Keratinocyte (primary cell): ENCODE results near the gene SKAP1. TPM values are rescaled to one million over a fixed set of nuclear protein-coding genes. Genes with fewer than 3 reads are reported as not detected.

ENCODE experiments used
- DNase-seq: peaks from one replicate; pipeline ENCODE4 v3.0.0-alpha.2; 2011; ENCODE audit warnings: low read depth, missing footprints, low spot score
- FAIRE-seq: peaks from 2 replicates; lab custom pipeline; 2011; peaks lifted over from hg19 to GRCh38; lab: Jason Lieb, UNC
- H2AFZ ChIP-seq: 2 replicates; pipeline ENCODE4 v1.6.0; 2012; ENCODE audit warnings: low read length, control low read depth, inconsistent platforms; ENCODE audit not compliant: control insufficient read depth
- H3K27ac ChIP-seq: 2 replicates; pipeline ENCODE4 v1.5.1; 2011; ENCODE audit warnings: low read length; ENCODE audit not compliant: control insufficient read depth, insufficient read depth
- H3K27me3 ChIP-seq: 3 replicates; pipeline ENCODE4 v1.6.0; 2011; ENCODE audit warnings: low read length; ENCODE audit not compliant: control insufficient read depth, insufficient read depth; ENCODE audit errors: extremely low read depth
- H3K36me3 ChIP-seq, 2 experiments: 2 replicates in 1 of 2; 3 replicates in 1 of 2; pipeline ENCODE4 v1.5.1; 2011; ENCODE audit warnings: low read length in 2 of 2, mild to moderate bottlenecking in 1 of 2; ENCODE audit not compliant: control insufficient read depth in 2 of 2, insufficient read depth in 2 of 2; ENCODE audit errors: extremely low read depth in 1 of 2
- H3K4me1 ChIP-seq: 3 replicates; pipeline ENCODE4 v1.5.1; 2011; ENCODE audit warnings: low read length; ENCODE audit not compliant: control insufficient read depth, insufficient read depth; ENCODE audit errors: extremely low read depth
- H3K4me2 ChIP-seq: 3 replicates; pipeline ENCODE4 v1.6.0; 2011; ENCODE audit warnings: low read depth, low read length; ENCODE audit not compliant: control insufficient read depth, insufficient read depth; ENCODE audit errors: extremely low read depth
- H3K4me3 ChIP-seq, 3 experiments: fragments of 200-600 bp in 1 of 3; sonication (generic) in 1 of 3; 2 replicates in 2 of 3; 3 replicates in 1 of 3; pipeline ENCODE4 v1.5.1; 2011 to 2016; ENCODE audit warnings: low read length in 3 of 3, mild to moderate bottlenecking in 3 of 3, control low read depth in 2 of 3, inconsistent platforms in 1 of 3, low read depth in 1 of 3, mixed read lengths in 1 of 3, mixed run types in 1 of 3, moderate library complexity in 1 of 3; ENCODE audit not compliant: control insufficient read depth in 2 of 3, insufficient read depth in 2 of 3; ENCODE audit errors: extremely low read depth in 1 of 3
- H3K79me2 ChIP-seq: 2 replicates; pipeline ENCODE4 v1.6.0; 2012; ENCODE audit warnings: low read length; ENCODE audit not compliant: control insufficient read depth, insufficient read depth
- H3K9ac ChIP-seq: 3 replicates; pipeline ENCODE4 v1.6.0; 2011; ENCODE audit warnings: low read length; ENCODE audit not compliant: control insufficient read depth, insufficient read depth; ENCODE audit errors: extremely low read depth
- H3K9me1 ChIP-seq: 3 replicates; pipeline ENCODE4 v1.6.0; 2011; ENCODE audit warnings: low read length; ENCODE audit not compliant: control insufficient read depth, insufficient read depth; ENCODE audit errors: extremely low read depth
- H3K9me3 ChIP-seq: 2 replicates; pipeline ENCODE4 v1.5.1; 2012; ENCODE audit warnings: low read depth, low read length; ENCODE audit not compliant: control insufficient read depth
- H4K20me1 ChIP-seq: 3 replicates; pipeline ENCODE4 v1.6.0; 2011; ENCODE audit warnings: low read length; ENCODE audit not compliant: control insufficient read depth, insufficient read depth; ENCODE audit errors: extremely low read depth
- EZH2 ChIP-seq: IDR thresholded peaks from one replicate; pipeline ENCODE4 v1.6.1; 2012; ENCODE audit warnings: inconsistent platforms, mild to moderate bottlenecking, low read length, moderate library complexity
- dilution Hi-C: fragments of 300-500 bp; cut with MboI; formaldehyde crosslinking; loops from one replicate; pipeline ENCODE4 v1.7.0; 2020; ENCODE audit warnings: low sequenced_read_pairs; ENCODE audit not compliant: extremely low pct_ligation_motif_present
- polyA plus RNA-seq, 5 experiments: library from polyadenylated mRNA; depleted of rRNA in 3 of 5; stranded (reverse) in 3 of 5; stranded (forward) in 1 of 5; unstranded in 1 of 5; fragments of >200 nt; gene quantifications; 1 replicate in 1 of 5; 2 replicates in 3 of 5; 3 replicates in 1 of 5; pipeline versions ENCODE4 v1.2.1 to v1.2.3, GENCODE V29; 2011 to 2012; ENCODE audit warnings: missing spikeins in 2 of 5, low read depth in 1 of 5, low replicate concordance in 1 of 5
- TF ChIP-seq, protein P1 (sequence below), 3 experiments: IDR thresholded peaks in 1 of 3; conservative IDR thresholded peaks in 1 of 3; optimal IDR thresholded peaks in 1 of 3; 2 replicates in 2 of 3; 3 replicates in 1 of 3; pipeline versions ENCODE3 to v1.5.1; 2011; ENCODE audit warnings: low read length in 3 of 3, mild to moderate bottlenecking in 3 of 3, moderate library complexity in 2 of 3, control low read depth in 1 of 3, inconsistent platforms in 1 of 3; ENCODE audit not compliant: insufficient read depth in 2 of 3; ENCODE audit errors: extremely low read depth in 1 of 3

SKAP1 gene
- polyA plus RNA-seq, 1 donor (not counting 4 experiments of a cell fraction or from before 2014, with no cell fraction given): not detected

GRCh38 chr17:48240562-48241130 is 189.4 kb downstream of the SKAP1 start:
- H3K9ac ChIP-seq: no peak overlapping the region
- H4K20me1 ChIP-seq: no peaks in the 10 kb centered on the region
- peak overlapping the region; percentile 57 for H3K27ac ChIP-seq
- peak overlapping the region; percentile 57 for H3K4me2 ChIP-seq
- peak overlapping the region; percentile 73 for H2AFZ ChIP-seq
- H3K4me1 ChIP-seq: peaks cover 65% of the 10 kb centered on the region
- peak; percentile 60 for FAIRE-seq
- dilution Hi-C loops: no loop called here
- H3K9me1 ChIP-seq: no peaks in the 10 kb centered on the region
- no peaks in the 10 kb centered on the region for H3K36me3 ChIP-seq
- DNase-seq: no peak
- no peaks in the 10 kb centered on the region for H3K27me3 ChIP-seq
- no peaks in the 10 kb centered on the region for H3K79me2 ChIP-seq
- TF ChIP-seq, protein P1, sequence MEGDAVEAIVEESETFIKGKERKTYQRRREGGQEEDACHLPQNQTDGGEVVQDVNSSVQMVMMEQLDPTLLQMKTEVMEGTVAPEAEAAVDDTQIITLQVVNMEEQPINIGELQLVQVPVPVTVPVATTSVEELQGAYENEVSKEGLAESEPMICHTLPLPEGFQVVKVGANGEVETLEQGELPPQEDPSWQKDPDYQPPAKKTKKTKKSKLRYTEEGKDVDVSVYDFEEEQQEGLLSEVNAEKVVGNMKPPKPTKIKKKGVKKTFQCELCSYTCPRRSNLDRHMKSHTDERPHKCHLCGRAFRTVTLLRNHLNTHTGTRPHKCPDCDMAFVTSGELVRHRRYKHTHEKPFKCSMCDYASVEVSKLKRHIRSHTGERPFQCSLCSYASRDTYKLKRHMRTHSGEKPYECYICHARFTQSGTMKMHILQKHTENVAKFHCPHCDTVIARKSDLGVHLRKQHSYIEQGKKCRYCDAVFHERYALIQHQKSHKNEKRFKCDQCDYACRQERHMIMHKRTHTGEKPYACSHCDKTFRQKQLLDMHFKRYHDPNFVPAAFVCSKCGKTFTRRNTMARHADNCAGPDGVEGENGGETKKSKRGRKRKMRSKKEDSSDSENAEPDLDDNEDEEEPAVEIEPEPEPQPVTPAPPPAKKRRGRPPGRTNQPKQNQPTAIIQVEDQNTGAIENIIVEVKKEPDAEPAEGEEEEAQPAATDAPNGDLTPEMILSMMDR (optimal IDR thresholded peaks at IDR 0.05 in 1 of 3, IDR thresholded peaks at IDR 0.05 in 1 of 3, conservative IDR thresholded peaks at IDR 0.05 in 1 of 3; ENCODE audit: extremely low read depth in 1 of 3, insufficient read depth in 2 of 3, low read length in 3 of 3): no peak
- TF ChIP-seq EZH2: no peak
- H3K4me3 ChIP-seq: peak overlapping the region in 1 of 3 experiments; percentile 15
- no peaks in the 10 kb centered on the region for H3K9me3 ChIP-seq

DNA sequence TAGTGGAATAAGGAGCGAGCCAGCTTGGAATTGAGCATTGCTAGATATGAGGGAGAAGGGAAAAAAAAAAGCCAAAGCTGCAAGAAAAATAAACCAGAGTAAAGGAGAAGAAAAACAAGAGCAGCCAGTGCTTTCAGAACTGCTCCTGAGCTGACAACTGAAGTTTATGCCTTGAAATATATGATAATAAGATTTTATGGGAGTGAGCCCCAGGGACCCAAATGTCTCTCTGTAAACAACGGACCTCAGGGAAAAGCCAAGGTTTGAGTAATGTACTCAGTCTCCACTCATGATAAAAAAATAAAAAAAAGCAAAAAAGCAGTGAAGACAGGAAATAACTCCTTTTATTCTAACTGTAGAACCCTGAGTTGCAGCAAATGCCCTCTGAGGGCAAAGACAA is 189.9 kb downstream of the SKAP1 start:
- H4K20me1 ChIP-seq: no peaks in the 10 kb centered on the region
- H3K36me3 ChIP-seq: no peaks in the 10 kb centered on the region
- FAIRE-seq (no peak), DNase-seq (no peak)
- no peak overlapping the region for H3K4me3 ChIP-seq
- no peak for TF ChIP-seq EZH2
- TF ChIP-seq, protein P1 (optimal IDR thresholded peaks at IDR 0.05 in 1 of 3, IDR thresholded peaks at IDR 0.05 in 1 of 3, conservative IDR thresholded peaks at IDR 0.05 in 1 of 3; ENCODE audit: extremely low read depth in 1 of 3, insufficient read depth in 2 of 3, low read length in 3 of 3): no peak
- H3K9ac ChIP-seq: no peak overlapping the region
- no peaks in the 10 kb centered on the region for H3K9me1 ChIP-seq
- no peaks in the 10 kb centered on the region for H3K79me2 ChIP-seq
- no peak overlapping the region for H3K27ac ChIP-seq
- peak overlapping the region; percentile 57 for H3K4me2 ChIP-seq
- dilution Hi-C loops: no loop called here
- peaks cover 69% of the 10 kb centered on the region for H3K4me1 ChIP-seq
- no peak overlapping the region for H2AFZ ChIP-seq
- H3K9me3 ChIP-seq: no peaks in the 10 kb centered on the region
- no peaks in the 10 kb centered on the region for H3K27me3 ChIP-seq
